Activated CD8-positive, alpha-beta T cell treated with anti-CD3 and anti-CD28 coated beads for 36 hours (primary cell): ENCODE measurements around the gene WNT9B. TPM values are rescaled to one million over a fixed set of nuclear protein-coding genes. Genes with fewer than 3 reads are reported as not detected.

Experiments used
- ATAC-seq: fragments of 200-7000 bp; cut with Tn5 transposase; one replicate; pipeline ENCODE4 v1.10.0; 2021; ENCODE audit warnings: mild to moderate bottlenecking, moderate library complexity
- CTCF ChIA-PET: fragments of 350-600 bp; sonication (Branson Sonifier 250); formaldehyde crosslinking; loops from one replicate; lab custom pipeline; 2021; ENCODE audit warnings: antibody characterized with exemption; lab: Charles Lee
- POLR2A ChIA-PET: fragments of 350-600 bp; sonication (Branson Sonifier 250); formaldehyde crosslinking; loops from one replicate; lab custom pipeline; 2021; ENCODE audit warnings: antibody characterized with exemption; lab: Charles Lee
- DNase-seq: peaks from one replicate; pipeline ENCODE4 v3.0.0-alpha.2; 2020
- H3K27ac Mint-ChIP-seq: one replicate; pipeline ENCODE4 v1.8.0; 2021; ENCODE audit warnings: mild to moderate bottlenecking, mixed read lengths
- H3K27me3 Mint-ChIP-seq: one replicate; pipeline ENCODE4 v1.8.0; 2021; ENCODE audit warnings: mixed read lengths
- H3K36me3 Mint-ChIP-seq: one replicate; pipeline ENCODE4 v1.8.0; 2021; ENCODE audit warnings: low read depth, mixed read lengths
- H3K4me1 Mint-ChIP-seq: one replicate; pipeline ENCODE4 v1.8.0; 2021; ENCODE audit warnings: low read depth, mixed read lengths
- H3K4me3 Mint-ChIP-seq: one replicate; pipeline ENCODE4 v1.8.0; 2021; ENCODE audit warnings: mild to moderate bottlenecking, moderate library complexity, mixed read lengths
- H3K9me3 Mint-ChIP-seq: one replicate; pipeline ENCODE4 v1.8.0; 2021; ENCODE audit warnings: mixed read lengths
- CTCF ChIP-seq: fragments of 200-600 bp; IDR thresholded peaks from one replicate; pipeline ENCODE4 v1.8.0; 2022; ENCODE audit warnings: antibody characterized with exemption, mild to moderate bottlenecking
- intact Hi-C: fragments of 100-400 bp; cut with micrococcal nuclease; formaldehyde crosslinking; loops from one replicate; pipeline ENCODE4 v1.10.0; 2022
- total RNA-seq, 2 experiments: library from RNA; stranded (reverse); gene quantifications; one replicate each; pipeline ENCODE4 v1.2.3, GENCODE V29; 2021

Gene WNT9B
- total RNA-seq, 2 experiments from 2014 or later, result not detected

DNA sequence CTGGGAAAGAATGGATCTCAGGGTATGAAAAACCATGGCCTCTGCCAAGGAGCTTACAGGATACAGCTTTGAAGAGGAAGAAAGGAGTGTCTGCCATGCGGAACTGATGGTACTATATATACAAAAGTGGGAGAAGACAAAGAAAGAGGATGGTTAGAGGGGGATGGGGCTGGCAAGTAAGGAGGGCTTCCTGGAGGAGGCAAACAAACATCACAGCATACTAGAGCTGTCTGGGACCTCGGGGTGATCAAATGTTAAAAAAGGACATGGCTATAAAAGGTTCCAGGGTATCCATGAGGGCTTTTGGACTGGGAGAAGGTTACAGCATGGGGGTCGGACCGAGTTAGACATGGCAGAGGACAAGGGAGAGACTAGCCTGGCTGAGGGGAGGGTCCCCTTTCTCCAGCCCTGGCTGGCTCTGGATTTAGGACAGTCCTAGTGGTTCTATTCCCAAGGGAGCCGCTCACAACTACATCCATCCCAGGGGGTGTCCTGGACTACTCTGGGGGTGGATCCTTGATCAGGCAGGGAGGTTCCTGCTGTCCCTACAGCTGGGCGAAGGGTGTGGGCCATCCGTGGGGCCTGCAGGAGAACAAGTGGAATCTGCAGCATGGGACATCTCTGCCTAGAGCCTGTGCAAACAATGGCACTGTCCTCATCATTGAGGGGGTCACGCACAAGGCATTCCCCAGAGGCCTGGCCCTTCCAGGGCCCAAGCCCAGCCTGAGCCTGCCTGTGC lies 12.2 kb downstream of the WNT9B start:
- ChIA-PET CTCF (no interaction called here), POLR2A (no interaction called here)
- no peak for DNase-seq

DNA sequence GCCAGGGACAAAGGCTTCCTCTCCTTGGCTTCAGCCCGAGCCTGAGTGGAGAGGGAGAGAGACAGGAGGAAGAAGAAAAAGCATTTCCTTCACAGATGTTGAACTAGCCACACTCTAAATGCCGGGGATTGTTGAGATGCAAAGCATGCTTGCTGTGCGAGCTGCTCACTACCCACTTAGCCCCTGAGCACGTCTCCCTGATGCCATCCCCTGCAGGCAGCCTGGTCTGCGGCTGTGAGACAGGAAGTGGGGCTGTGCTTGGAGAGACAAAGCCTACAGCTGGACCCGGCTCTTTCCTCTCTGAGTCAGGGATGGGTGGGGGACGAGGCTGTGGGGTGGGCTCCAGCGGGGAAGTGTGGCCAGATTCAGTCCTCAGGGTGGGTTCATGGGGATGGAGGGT lies 13.7 kb downstream of the WNT9B start:
- ChIA-PET CTCF (no interaction called here), POLR2A (no interaction called here)
- H3K4me1 Mint-ChIP-seq, result no peaks in the 10 kb centered on the region
- peaks cover 15% of the 10 kb centered on the region for H3K27me3 Mint-ChIP-seq
- H3K4me3 Mint-ChIP-seq, result no peak overlapping the region
- no peak for TF ChIP-seq CTCF
- DNase-seq, result peak; percentile 34
- H3K9me3 Mint-ChIP-seq, result no peaks in the 10 kb centered on the region
- no peak overlapping the region for H3K27ac Mint-ChIP-seq
- H3K36me3 Mint-ChIP-seq, result no peaks in the 10 kb centered on the region
- intact Hi-C loops, result no loop called here
- peak; percentile 68 for ATAC-seq

More for the DNA sequence above, 12.2 kb downstream of the WNT9B start:
- Mint-ChIP-seq H3K27me3 (peaks cover 15% of the 10 kb centered on the region), H3K9me3 (no peaks in the 10 kb centered on the region), H3K4me1 (no peaks in the 10 kb centered on the region), H3K36me3 (no peaks in the 10 kb centered on the region), H3K27ac (no peak overlapping the region), H3K4me3 (no peak overlapping the region)
- TF ChIP-seq CTCF, result no peak
- intact Hi-C loops, result no loop called here
- no peak for ATAC-seq

GRCh38 chr17:46866325-46866724 lies 14.9 kb downstream of the WNT9B start:
- H3K36me3 Mint-ChIP-seq, result no peaks in the 10 kb centered on the region
- CTCF ChIA-PET, result no interaction called here
- no peak for DNase-seq
- H3K4me1 Mint-ChIP-seq, result no peaks in the 10 kb centered on the region
- POLR2A ChIA-PET, result no interaction called here
- H3K27ac Mint-ChIP-seq, result no peak overlapping the region
- TF ChIP-seq CTCF, result no peak
- no peak for ATAC-seq
- H3K4me3 Mint-ChIP-seq, result no peak overlapping the region
- intact Hi-C loops, result no loop called here
- no peaks in the 10 kb centered on the region for H3K9me3 Mint-ChIP-seq
- peaks cover 12% of the 10 kb centered on the region for H3K27me3 Mint-ChIP-seq

DNA sequence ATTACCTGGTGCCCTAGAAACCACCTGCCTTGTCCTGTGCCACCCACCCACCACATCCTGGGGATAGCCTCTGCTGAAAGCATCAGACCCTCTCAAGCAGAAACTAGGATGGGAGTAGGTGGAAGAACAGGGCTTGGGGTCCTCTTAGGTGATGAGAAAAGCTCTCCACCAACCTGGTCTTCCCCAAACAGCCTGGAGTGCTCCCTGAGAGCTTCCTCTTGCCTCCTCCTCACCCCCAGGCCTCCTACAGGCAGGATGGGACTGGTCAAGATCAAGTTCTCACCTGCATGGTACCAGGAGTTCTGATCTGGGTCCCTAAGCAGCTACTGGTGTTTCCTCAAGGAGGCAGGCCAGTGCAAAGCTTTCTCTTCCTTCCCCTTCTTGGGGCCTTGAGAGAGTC lies 15.4 kb downstream of the WNT9B start:
- no peak for TF ChIP-seq CTCF
- Mint-ChIP-seq H3K27me3 (peaks cover 10% of the 10 kb centered on the region), H3K27ac (no peak overlapping the region), H3K9me3 (no peaks in the 10 kb centered on the region), H3K4me3 (no peak overlapping the region), H3K4me1 (no peaks in the 10 kb centered on the region), H3K36me3 (no peaks in the 10 kb centered on the region)
- ChIA-PET POLR2A (no interaction called here), CTCF (interaction anchor here (0.6 kb wide), 1 partner anchor 116 kb away, joined by 3 read pairs; no protein-coding TSS in a partner anchor)
- no peak for DNase-seq
- intact Hi-C loops, result no loop called here
- ATAC-seq, result no peak

DNA sequence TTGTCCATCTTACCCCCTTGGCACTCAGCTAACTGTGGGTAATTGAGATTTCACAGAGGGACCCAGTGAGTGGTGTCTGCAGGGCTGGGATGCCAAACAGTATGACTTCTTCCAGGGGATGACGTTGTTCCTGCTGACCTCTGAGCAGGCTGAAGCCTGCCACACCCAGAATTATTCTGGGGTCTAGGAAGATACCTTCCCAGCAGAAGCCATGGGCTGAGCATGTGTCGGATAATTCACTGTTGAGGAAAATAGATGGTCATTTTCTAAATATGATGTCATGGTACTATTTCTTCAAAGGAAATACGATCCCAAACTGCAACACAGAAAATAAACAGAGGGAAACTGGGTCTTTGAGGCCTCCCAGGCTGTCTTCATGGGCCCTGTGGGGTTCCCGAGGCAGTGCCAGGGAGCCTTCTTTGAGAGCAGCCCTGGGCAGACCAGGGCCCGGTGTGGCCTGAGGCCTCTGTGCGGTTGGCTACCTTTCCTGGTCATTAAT lies 17.4 kb downstream of the WNT9B start:
- H3K4me3 Mint-ChIP-seq, result no peak overlapping the region
- no peaks in the 10 kb centered on the region for H3K36me3 Mint-ChIP-seq
- DNase-seq (no peak), ATAC-seq (no peak)
- no peak for TF ChIP-seq CTCF
- CTCF ChIA-PET, result no interaction called here
- no peaks in the 10 kb centered on the region for H3K4me1 Mint-ChIP-seq
- POLR2A ChIA-PET, result no interaction called here
- intact Hi-C loops, result no loop called here
- no peaks in the 10 kb centered on the region for H3K9me3 Mint-ChIP-seq
- H3K27ac Mint-ChIP-seq, result no peak overlapping the region
- peaks cover 7% of the 10 kb centered on the region for H3K27me3 Mint-ChIP-seq
